ENCODE results near the gene GLRA3. TPM values are rescaled to one million over a fixed set of nuclear protein-coding genes. Genes with fewer than 3 reads are reported as not detected.

Gene GLRA3
- total and polyA plus RNA-seq, 4 donors: 0.06 to 0.15 TPM; not detected in 2

DNA sequence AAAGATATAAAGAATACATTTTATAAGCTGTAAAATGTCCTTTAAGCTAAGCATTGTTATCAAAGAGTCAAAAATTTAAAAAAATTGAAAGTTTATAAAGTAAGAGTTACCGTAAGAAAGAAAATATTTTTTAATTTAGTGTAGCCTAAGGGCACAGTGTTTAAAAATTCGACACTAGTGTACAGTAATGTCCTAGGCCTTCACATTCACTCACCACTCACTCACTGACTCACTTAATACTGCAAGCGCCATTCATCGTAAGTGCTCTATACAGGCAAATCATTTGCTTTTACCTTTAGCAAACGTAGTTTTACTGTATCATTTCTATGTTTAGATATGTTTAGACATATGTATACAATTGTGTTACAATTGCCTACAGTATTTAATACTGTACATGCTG lies 20.2 kb downstream of the GLRA3 start:
- WGBS, 2 donors: 77 to 80% methylated on average over 5 of the region's 5 CpGs
- no peaks in the 10 kb centered on the region for H3K36me3 ChIP-seq (ENCODE audit: control insufficient read depth in 4 of 4, insufficient read depth in 4 of 4, low read length in 4 of 4)
- DNase-seq (no peak), ATAC-seq (ENCODE audit: insufficient read depth, low FRiP score) (no peak)
- H3K9ac ChIP-seq (ENCODE audit: insufficient read depth in 1 of 2, low read length in 2 of 2): no peak overlapping the region
- TF ChIP-seq, protein P1, sequence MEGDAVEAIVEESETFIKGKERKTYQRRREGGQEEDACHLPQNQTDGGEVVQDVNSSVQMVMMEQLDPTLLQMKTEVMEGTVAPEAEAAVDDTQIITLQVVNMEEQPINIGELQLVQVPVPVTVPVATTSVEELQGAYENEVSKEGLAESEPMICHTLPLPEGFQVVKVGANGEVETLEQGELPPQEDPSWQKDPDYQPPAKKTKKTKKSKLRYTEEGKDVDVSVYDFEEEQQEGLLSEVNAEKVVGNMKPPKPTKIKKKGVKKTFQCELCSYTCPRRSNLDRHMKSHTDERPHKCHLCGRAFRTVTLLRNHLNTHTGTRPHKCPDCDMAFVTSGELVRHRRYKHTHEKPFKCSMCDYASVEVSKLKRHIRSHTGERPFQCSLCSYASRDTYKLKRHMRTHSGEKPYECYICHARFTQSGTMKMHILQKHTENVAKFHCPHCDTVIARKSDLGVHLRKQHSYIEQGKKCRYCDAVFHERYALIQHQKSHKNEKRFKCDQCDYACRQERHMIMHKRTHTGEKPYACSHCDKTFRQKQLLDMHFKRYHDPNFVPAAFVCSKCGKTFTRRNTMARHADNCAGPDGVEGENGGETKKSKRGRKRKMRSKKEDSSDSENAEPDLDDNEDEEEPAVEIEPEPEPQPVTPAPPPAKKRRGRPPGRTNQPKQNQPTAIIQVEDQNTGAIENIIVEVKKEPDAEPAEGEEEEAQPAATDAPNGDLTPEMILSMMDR (IDR thresholded peaks at IDR 0.05; ENCODE audit: control extremely low read depth, extremely low read depth): no peak
- H3K4me1 ChIP-seq (ENCODE audit: control insufficient read depth in 5 of 5, insufficient read depth in 5 of 5, low read length in 5 of 5): no peaks in the 10 kb centered on the region
- H3K9me3 ChIP-seq (ENCODE audit: control insufficient read depth in 4 of 4, insufficient read depth in 3 of 4, low read length in 3 of 4): no peaks in the 10 kb centered on the region
- no peak overlapping the region for H3K27ac ChIP-seq (ENCODE audit: low read depth in 1 of 2, low read length in 1 of 2)
- no peak overlapping the region for H3K4me3 ChIP-seq
- no peaks in the 10 kb centered on the region for H3K27me3 ChIP-seq (ENCODE audit: control insufficient read depth in 3 of 3, insufficient read depth in 3 of 3, low read length in 2 of 3)

DNA sequence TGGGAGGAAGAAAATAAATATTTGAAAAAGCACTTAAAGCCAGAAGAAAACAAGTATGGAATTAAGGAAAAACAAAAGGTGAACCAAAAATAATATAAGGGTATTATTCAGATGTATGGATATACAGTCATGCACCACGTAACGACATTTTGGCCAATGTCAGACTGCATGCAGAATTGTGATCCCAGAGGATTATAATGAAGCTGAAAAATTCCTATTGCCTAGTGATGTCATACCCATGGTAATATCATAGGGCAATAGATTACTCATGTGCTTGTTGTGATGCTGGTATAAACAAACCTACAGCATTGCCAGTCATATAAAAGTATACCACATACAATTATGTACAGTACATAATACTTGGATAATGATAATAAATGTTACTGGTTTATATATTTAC lies 20.9 kb downstream of the GLRA3 start:
- H3K9me3 ChIP-seq (ENCODE audit: control insufficient read depth in 4 of 4, insufficient read depth in 3 of 4, low read length in 3 of 4): no peaks in the 10 kb centered on the region
- no peaks in the 10 kb centered on the region for H3K4me1 ChIP-seq (ENCODE audit: control insufficient read depth in 5 of 5, insufficient read depth in 5 of 5, low read length in 5 of 5)
- H3K27me3 ChIP-seq (ENCODE audit: control insufficient read depth in 3 of 3, insufficient read depth in 3 of 3, low read length in 2 of 3): no peaks in the 10 kb centered on the region
- no peak for ATAC-seq (ENCODE audit: insufficient read depth, low FRiP score)
- WGBS, 2 donors: 89% methylated on average over 2 of the region's 2 CpGs
- H3K9ac ChIP-seq (ENCODE audit: insufficient read depth in 1 of 2, low read length in 2 of 2): no peak overlapping the region
- H3K36me3 ChIP-seq (ENCODE audit: control insufficient read depth in 4 of 4, insufficient read depth in 4 of 4, low read length in 4 of 4): no peaks in the 10 kb centered on the region
- TF ChIP-seq, protein P1 (IDR thresholded peaks at IDR 0.05; ENCODE audit: control extremely low read depth, extremely low read depth): no peak
- H3K4me3 ChIP-seq: no peak overlapping the region
- no peak for DNase-seq
- no peak overlapping the region for H3K27ac ChIP-seq (ENCODE audit: low read depth in 1 of 2, low read length in 1 of 2)

DNA sequence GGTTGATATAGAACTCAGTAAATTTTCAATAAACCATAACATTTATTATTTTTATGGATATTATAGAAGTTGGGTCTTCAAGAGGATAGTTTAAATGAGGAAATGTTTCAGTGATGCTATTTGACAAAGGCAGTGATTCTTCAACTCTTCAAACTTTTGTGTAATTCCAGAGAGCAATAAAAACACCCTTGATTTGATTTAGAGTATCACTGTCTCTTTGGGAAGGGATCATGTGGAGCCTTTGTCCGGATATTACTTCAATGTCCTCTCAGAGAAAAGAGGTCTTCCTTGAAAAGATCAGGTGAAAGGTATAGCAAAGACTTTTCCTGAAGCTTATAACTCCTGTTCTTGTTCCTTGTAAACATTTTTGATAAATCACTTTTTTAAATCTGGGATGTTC lies 23.3 kb downstream of the GLRA3 start:
- Histone ChIP-seq H3K36me3 (ENCODE audit: control insufficient read depth in 4 of 4, insufficient read depth in 4 of 4, low read length in 4 of 4) (no peaks in the 10 kb centered on the region), H3K9me3 (ENCODE audit: control insufficient read depth in 4 of 4, insufficient read depth in 3 of 4, low read length in 3 of 4) (no peaks in the 10 kb centered on the region), H3K9ac (ENCODE audit: insufficient read depth in 1 of 2, low read length in 2 of 2) (no peak overlapping the region), H3K4me1 (ENCODE audit: control insufficient read depth in 5 of 5, insufficient read depth in 5 of 5, low read length in 5 of 5) (no peaks in the 10 kb centered on the region), H3K4me3 (no peak overlapping the region), H3K27me3 (ENCODE audit: control insufficient read depth in 3 of 3, insufficient read depth in 3 of 3, low read length in 2 of 3) (no peaks in the 10 kb centered on the region), H3K27ac (ENCODE audit: low read depth in 1 of 2, low read length in 1 of 2) (no peak overlapping the region)
- no peak for ATAC-seq (ENCODE audit: insufficient read depth, low FRiP score)
- no peak for DNase-seq
- WGBS, 2 donors: 88 to 93% methylated on average over 1 of the region's 1 CpG
- TF ChIP-seq, protein P1 (IDR thresholded peaks at IDR 0.05; ENCODE audit: control extremely low read depth, extremely low read depth): no peak

DNA sequence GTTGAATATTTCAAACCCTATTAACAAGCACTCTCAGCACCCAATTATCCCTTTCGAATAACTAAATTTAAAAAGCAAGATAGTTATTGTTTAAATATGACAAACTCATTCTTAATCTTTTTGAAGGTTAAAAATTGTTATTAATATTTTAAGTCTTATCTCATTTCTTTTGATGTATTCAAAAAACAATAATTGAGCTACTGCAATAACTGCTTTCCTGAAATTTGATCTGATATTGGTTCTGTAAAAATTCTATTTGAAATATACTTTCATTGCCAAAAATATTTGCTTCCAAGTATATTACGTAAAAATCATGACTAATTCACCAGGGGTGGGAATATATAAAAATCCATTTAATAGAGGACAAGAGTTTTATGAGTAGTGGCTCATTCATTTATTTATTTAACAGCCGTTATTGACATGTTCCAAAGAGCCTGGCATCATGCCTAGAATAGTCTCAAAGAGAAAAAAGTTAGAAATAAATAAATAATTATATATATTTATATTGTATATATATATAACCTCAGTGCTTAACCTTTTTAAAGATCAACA lies 34.4 kb downstream of the GLRA3 start:
- H3K9me3 ChIP-seq (ENCODE audit: control insufficient read depth in 4 of 4, insufficient read depth in 3 of 4, low read length in 3 of 4): no peaks in the 10 kb centered on the region
- no peaks in the 10 kb centered on the region for H3K36me3 ChIP-seq (ENCODE audit: control insufficient read depth in 4 of 4, insufficient read depth in 4 of 4, low read length in 4 of 4)
- DNase-seq (peak in 2 of 3 donors; percentile 0 to 1), ATAC-seq (ENCODE audit: insufficient read depth, low FRiP score) (no peak)
- no peak overlapping the region for H3K4me3 ChIP-seq
- H3K27ac ChIP-seq (ENCODE audit: low read depth in 1 of 2, low read length in 1 of 2): no peak overlapping the region
- H3K4me1 ChIP-seq (ENCODE audit: control insufficient read depth in 5 of 5, insufficient read depth in 5 of 5, low read length in 5 of 5): no peaks in the 10 kb centered on the region
- no peak overlapping the region for H3K9ac ChIP-seq (ENCODE audit: insufficient read depth in 1 of 2, low read length in 2 of 2)
- TF ChIP-seq, protein P1 (IDR thresholded peaks at IDR 0.05; ENCODE audit: control extremely low read depth, extremely low read depth): no peak
- 57 to 75% methylated on average over 3 of the region's 3 CpGs for WGBS, 2 donors
- no peaks in the 10 kb centered on the region for H3K27me3 ChIP-seq (ENCODE audit: control insufficient read depth in 3 of 3, insufficient read depth in 3 of 3, low read length in 2 of 3)
